ENCODE measurements around the gene KHDRBS1. TPM values are rescaled to one million over a fixed set of nuclear protein-coding genes. Genes with fewer than 3 reads are reported as not detected.

KHDRBS1 gene
- total RNA-seq, 4 donors from 2014 or later: 60.8 to 94.3 (median 84.7) TPM

- peak in 1 of 2 donors; percentile 43 for DNase-seq (ENCODE audit: low spot score in 2 of 2)
- no peak overlapping the region for H3K4me3 ChIP-seq (ENCODE audit: low read depth, poor library complexity, severe bottlenecking)
- intact Hi-C loops (cut with DNase I; ENCODE audit: low total_unique reads): no loop called here
- WGBS, 2 donors: 87 to 93% methylated on average over 2 of the region's 2 CpGs
- TF ChIP-seq POLR2A (IDR thresholded peaks at IDR 0.05) (no peak), CTCF (IDR thresholded peaks at IDR 0.05) (no peak)
These were observed 32.1 kb downstream of the KHDRBS1 start for GRCh38 chr1:32045772-32046171.

- no peak for TF ChIP-seq POLR2A (IDR thresholded peaks at IDR 0.05)
- no peak for TF ChIP-seq CTCF (IDR thresholded peaks at IDR 0.05)
- intact Hi-C loops (cut with DNase I; ENCODE audit: low total_unique reads): no loop called here
- no peak for DNase-seq (ENCODE audit: low spot score in 2 of 2)
- H3K4me3 ChIP-seq (ENCODE audit: low read depth, poor library complexity, severe bottlenecking): no peak overlapping the region
These were observed 34.0 kb downstream of the KHDRBS1 start for GRCh38 chr1:32047701-32048100.

- no peak for DNase-seq (ENCODE audit: low spot score in 2 of 2)
- WGBS, 2 donors: 77 to 91% methylated on average over 2 of the region's 2 CpGs
- intact Hi-C loops (cut with DNase I; ENCODE audit: low total_unique reads): no loop called here
These were observed 34.8 kb downstream of the KHDRBS1 start for GRCh38 chr1:32048440-32048839.

GRCh38 chr1:32051706-32052105, 38.0 kb downstream of the KHDRBS1 start:
- TF ChIP-seq CTCF (IDR thresholded peaks at IDR 0.05) (no peak), POLR2A (IDR thresholded peaks at IDR 0.05) (no peak)
- no peak for DNase-seq (ENCODE audit: low spot score in 2 of 2)
- H3K4me3 ChIP-seq (ENCODE audit: low read depth, poor library complexity, severe bottlenecking): no peak overlapping the region
- intact Hi-C loops (cut with DNase I; ENCODE audit: low total_unique reads): no loop called here
- 100% methylated on average over 1 of the region's 1 CpG for WGBS, 2 donors

More at GRCh38 chr1:32048440-32048839, 34.8 kb downstream of the KHDRBS1 start:
- no peak for TF ChIP-seq CTCF (IDR thresholded peaks at IDR 0.05)
- no peak for TF ChIP-seq POLR2A (IDR thresholded peaks at IDR 0.05)
- no peak overlapping the region for H3K4me3 ChIP-seq (ENCODE audit: low read depth, poor library complexity, severe bottlenecking)

- H3K4me3 ChIP-seq (ENCODE audit: low read depth, poor library complexity, severe bottlenecking): no peak overlapping the region
- no peak for TF ChIP-seq POLR2A (IDR thresholded peaks at IDR 0.05)
- TF ChIP-seq CTCF (IDR thresholded peaks at IDR 0.05): no peak
- 95 to 96% methylated on average over 4 of the region's 4 CpGs for WGBS, 2 donors
- intact Hi-C loops (cut with DNase I; ENCODE audit: low total_unique reads): no loop called here
- DNase-seq (ENCODE audit: low spot score in 2 of 2): no peak
These were observed 39.2 kb downstream of the KHDRBS1 start for GRCh38 chr1:32052887-32053286.

GRCh38 chr1:32055416-32055815, 41.7 kb downstream of the KHDRBS1 start:
- intact Hi-C loops (cut with DNase I; ENCODE audit: low total_unique reads): no loop called here
- WGBS, 2 donors: 84 to 88% methylated on average over 5 of the region's 5 CpGs
- TF ChIP-seq CTCF (IDR thresholded peaks at IDR 0.05) (no peak), POLR2A (IDR thresholded peaks at IDR 0.05) (no peak)
- H3K4me3 ChIP-seq (ENCODE audit: low read depth, poor library complexity, severe bottlenecking): no peak overlapping the region
- peak in 1 of 2 donors; percentile 23 for DNase-seq (ENCODE audit: low spot score in 2 of 2)

Data from lower leg skin (tissue), 4 donors.